Sigmoid colon (tissue), 4 donors: ENCODE results near the gene TEAD2.

ENCODE experiments used
- CTCF ChIP-seq, 4 experiments: fragments of 450-650 bp in 3 of 4; fragments of 200-600 bp in 1 of 4; IDR thresholded peaks; one replicate each; pipeline ENCODE4 v1.5.1; 2016 to 2019; ENCODE audit warnings: antibody characterized with exemption in 4 of 4, mild to moderate bottlenecking in 3 of 4, moderate library complexity in 2 of 4
- POLR2AphosphoS5 ChIP-seq, 4 donors: sonication (generic); formaldehyde crosslinking; IDR thresholded peaks; one replicate each; pipeline ENCODE4 v1.6.1; 2017; ENCODE audit warnings: antibody characterized with exemption in 4 of 4

- no peak for TF ChIP-seq CTCF (IDR thresholded peaks at IDR 0.05)
- no peak for TF ChIP-seq POLR2AphosphoS5 (IDR thresholded peaks at IDR 0.05)
These were observed 25.7 kb upstream of the TEAD2 start, which contains the start of gene KASH5 for GRCh38 chr19:49387936-49388372.
